Loucy (cell line): Measurements from ENCODE around the gene GLRA2.

Source experiments
- H2AFZ ChIP-seq: fragments of 200-600 bp; sonication (generic); 2 replicates; pipeline ENCODE4 v1.6.0; 2016; ENCODE audit warnings: antibody characterized with exemption, mild to moderate bottlenecking, low read length, moderate library complexity
- H3F3A ChIP-seq: fragments of 200-600 bp; 2 replicates; pipeline ENCODE4 v1.6.0; 2016; ENCODE audit warnings: antibody characterized with exemption, low read depth, mild to moderate bottlenecking
- H3K27me3 ChIP-seq: fragments of 200-600 bp; sonication (generic); 2 replicates; pipeline ENCODE4 v1.6.1; 2014; ENCODE audit warnings: low read length, mild to moderate bottlenecking; ENCODE audit not compliant: insufficient read depth, poor library complexity, severe bottlenecking
- H3K36me3 ChIP-seq: fragments of 200-600 bp; sonication (generic); 2 replicates; pipeline ENCODE4 v1.6.1; 2016; ENCODE audit warnings: low read length; ENCODE audit not compliant: insufficient read depth
- H3K4me1 ChIP-seq: fragments of 200-600 bp; sonication (generic); 2 replicates; pipeline ENCODE4 v1.5.1; 2014; ENCODE audit warnings: low read length, mild to moderate bottlenecking; ENCODE audit not compliant: insufficient read depth, poor library complexity, severe bottlenecking
- H3K4me2 ChIP-seq: fragments of 200-600 bp; sonication (generic); 2 replicates; pipeline ENCODE4 v1.6.0; 2014; ENCODE audit warnings: antibody characterized with exemption, low read length, low read depth, mild to moderate bottlenecking; ENCODE audit not compliant: poor library complexity, severe bottlenecking
- H3K4me3 ChIP-seq: fragments of 200-600 bp; sonication (generic); 2 replicates; pipeline ENCODE4 v1.5.1; 2014; ENCODE audit warnings: low read length, mild to moderate bottlenecking, mixed read lengths; ENCODE audit not compliant: poor library complexity, severe bottlenecking
- H3K79me2 ChIP-seq: fragments of 200-600 bp; sonication (generic); 2 replicates; pipeline ENCODE4 v1.6.1; 2014; ENCODE audit warnings: low read length; ENCODE audit not compliant: insufficient read depth
- H3K9ac ChIP-seq: fragments of 200-600 bp; sonication (generic); 2 replicates; pipeline ENCODE4 v1.6.0; 2014; ENCODE audit warnings: mild to moderate bottlenecking, low read depth, low read length, moderate library complexity; ENCODE audit not compliant: poor library complexity, severe bottlenecking
- H3K9me2 ChIP-seq: fragments of 200-600 bp; sonication (generic); replicated peaks from 2 replicates; pipeline ENCODE4 v1.6.1; 2016; ENCODE audit warnings: low read depth, low read length, mixed read lengths
- H3K9me3 ChIP-seq: fragments of 200-600 bp; sonication (generic); 2 replicates; pipeline ENCODE4 v1.6.1; 2014; ENCODE audit warnings: mild to moderate bottlenecking, antibody characterized with exemption, low read length, low read depth; ENCODE audit not compliant: insufficient read depth
- H4K20me1 ChIP-seq: fragments of 200-600 bp; sonication (generic); 2 replicates; pipeline ENCODE4 v1.6.0; 2014; ENCODE audit warnings: antibody characterized with exemption, low read length, mild to moderate bottlenecking; ENCODE audit not compliant: insufficient read depth, poor library complexity, severe bottlenecking
- EZH2phosphoT487 ChIP-seq: fragments of 200-600 bp; IDR thresholded peaks from 2 replicates; pipeline ENCODE4 v1.6.1; 2018; ENCODE audit warnings: antibody characterized with exemption, mild to moderate bottlenecking, moderate library complexity, borderline replicate concordance
- TF ChIP-seq, protein P1 (sequence below): fragments of 200-600 bp; sonication (generic); conservative IDR thresholded peaks from 2 replicates; pipeline ENCODE4 v1.5.1; 2014; ENCODE audit warnings: mild to moderate bottlenecking, antibody characterized with exemption, low read length

Gene GLRA2

DNA sequence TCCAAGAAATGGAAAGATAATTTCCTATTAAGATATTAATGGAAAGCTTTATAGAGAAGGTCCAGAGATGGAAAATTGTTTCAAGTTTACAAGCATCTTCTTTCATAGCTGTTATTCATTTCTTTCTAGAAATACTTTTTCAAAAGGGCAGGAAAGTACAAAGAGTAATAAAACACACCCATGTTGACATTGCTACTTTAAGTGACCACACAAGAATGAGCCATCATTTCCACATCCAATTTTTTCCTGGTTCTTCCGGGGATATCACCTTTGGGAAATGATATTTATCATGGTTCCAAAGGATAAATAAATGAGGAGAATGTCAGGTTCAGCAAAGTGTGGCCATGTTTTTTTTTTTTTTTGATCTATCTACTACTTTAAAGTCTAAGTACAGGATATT is 4.5 kb downstream of the GLRA2 start:
- H2AFZ ChIP-seq: no peak overlapping the region
- no peak overlapping the region for H3K4me3 ChIP-seq
- H3K36me3 ChIP-seq: no peaks in the 10 kb centered on the region
- no peaks in the 10 kb centered on the region for H3K27me3 ChIP-seq
- no peak overlapping the region for H3K4me2 ChIP-seq
- H3K4me1 ChIP-seq: no peaks in the 10 kb centered on the region
- no peaks in the 10 kb centered on the region for H3F3A ChIP-seq
- H3K9me2 ChIP-seq: no peaks in the 10 kb centered on the region
- no peaks in the 10 kb centered on the region for H3K9me3 ChIP-seq
- no peak overlapping the region for H3K9ac ChIP-seq
- no peaks in the 10 kb centered on the region for H4K20me1 ChIP-seq
- no peak for TF ChIP-seq EZH2phosphoT487
- TF ChIP-seq, protein P1, sequence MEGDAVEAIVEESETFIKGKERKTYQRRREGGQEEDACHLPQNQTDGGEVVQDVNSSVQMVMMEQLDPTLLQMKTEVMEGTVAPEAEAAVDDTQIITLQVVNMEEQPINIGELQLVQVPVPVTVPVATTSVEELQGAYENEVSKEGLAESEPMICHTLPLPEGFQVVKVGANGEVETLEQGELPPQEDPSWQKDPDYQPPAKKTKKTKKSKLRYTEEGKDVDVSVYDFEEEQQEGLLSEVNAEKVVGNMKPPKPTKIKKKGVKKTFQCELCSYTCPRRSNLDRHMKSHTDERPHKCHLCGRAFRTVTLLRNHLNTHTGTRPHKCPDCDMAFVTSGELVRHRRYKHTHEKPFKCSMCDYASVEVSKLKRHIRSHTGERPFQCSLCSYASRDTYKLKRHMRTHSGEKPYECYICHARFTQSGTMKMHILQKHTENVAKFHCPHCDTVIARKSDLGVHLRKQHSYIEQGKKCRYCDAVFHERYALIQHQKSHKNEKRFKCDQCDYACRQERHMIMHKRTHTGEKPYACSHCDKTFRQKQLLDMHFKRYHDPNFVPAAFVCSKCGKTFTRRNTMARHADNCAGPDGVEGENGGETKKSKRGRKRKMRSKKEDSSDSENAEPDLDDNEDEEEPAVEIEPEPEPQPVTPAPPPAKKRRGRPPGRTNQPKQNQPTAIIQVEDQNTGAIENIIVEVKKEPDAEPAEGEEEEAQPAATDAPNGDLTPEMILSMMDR: no peak
- no peaks in the 10 kb centered on the region for H3K79me2 ChIP-seq

DNA sequence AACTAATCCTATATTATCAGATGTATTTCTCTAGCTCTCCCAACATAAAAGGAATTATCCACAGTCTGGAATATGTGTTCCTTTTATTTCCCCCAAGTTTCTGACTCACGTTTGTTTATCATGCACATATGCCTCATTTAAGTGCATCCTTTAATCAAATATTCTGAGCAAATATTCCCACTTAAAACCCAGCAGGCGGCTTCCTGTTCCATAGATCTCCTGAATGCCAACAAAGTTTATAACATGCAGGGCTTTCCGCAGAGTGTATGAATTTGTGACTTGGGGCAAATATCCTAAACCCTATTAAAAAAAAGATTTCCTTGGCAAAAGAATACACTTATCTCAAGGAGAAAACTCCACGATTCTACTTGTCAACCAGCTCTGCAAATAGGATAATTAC is 16.9 kb downstream of the GLRA2 start:
- Histone ChIP-seq H3K9me3 (no peaks in the 10 kb centered on the region), H3K27me3 (no peaks in the 10 kb centered on the region), H3K4me3 (no peak overlapping the region), H3K79me2 (no peaks in the 10 kb centered on the region), H3K4me1 (no peaks in the 10 kb centered on the region), H4K20me1 (no peaks in the 10 kb centered on the region), H3K36me3 (no peaks in the 10 kb centered on the region), H3K9me2 (no peaks in the 10 kb centered on the region), H3F3A (no peaks in the 10 kb centered on the region), H3K9ac (no peak overlapping the region), H2AFZ (no peak overlapping the region), H3K4me2 (no peak overlapping the region)
- TF ChIP-seq EZH2phosphoT487: no peak
- TF ChIP-seq, protein P1: no peak

DNA sequence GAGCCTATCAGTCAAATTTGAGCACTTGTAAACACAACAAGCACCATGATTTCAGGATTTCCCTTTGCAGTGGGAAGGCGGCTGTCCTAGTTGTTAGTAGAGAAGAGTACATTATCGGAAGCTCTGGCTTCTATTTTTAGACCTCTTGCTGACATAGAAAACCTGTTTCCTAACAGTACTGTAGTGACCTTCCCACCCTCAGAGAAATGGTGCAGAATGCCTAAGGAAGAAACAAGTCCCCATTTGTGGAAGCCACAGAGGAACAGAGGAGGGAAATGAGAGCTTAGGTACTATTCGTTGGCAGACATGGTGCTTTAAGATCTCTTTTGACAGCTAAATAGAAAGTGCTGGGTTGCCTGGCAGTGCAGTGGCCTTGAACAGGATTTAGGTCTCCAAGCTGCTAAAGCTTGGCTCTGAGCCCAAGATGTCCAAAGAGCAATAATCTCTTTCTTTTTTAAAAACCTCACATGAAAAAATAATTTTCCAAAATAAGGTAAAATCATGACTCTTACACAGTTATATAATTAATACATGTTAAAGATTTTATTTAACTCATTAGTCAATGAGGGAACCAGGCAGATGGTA is 24.9 kb downstream of the GLRA2 start:
- no peaks in the 10 kb centered on the region for H3K36me3 ChIP-seq
- H3K9me2 ChIP-seq: no peaks in the 10 kb centered on the region
- no peak overlapping the region for H3K4me3 ChIP-seq
- H3K4me2 ChIP-seq: no peak overlapping the region
- no peak overlapping the region for H2AFZ ChIP-seq
- no peaks in the 10 kb centered on the region for H3K79me2 ChIP-seq
- H3K9ac ChIP-seq: no peak overlapping the region
- no peaks in the 10 kb centered on the region for H3K27me3 ChIP-seq
- H4K20me1 ChIP-seq: no peaks in the 10 kb centered on the region
- no peaks in the 10 kb centered on the region for H3K9me3 ChIP-seq
- H3K4me1 ChIP-seq: no peaks in the 10 kb centered on the region
- H3F3A ChIP-seq: no peaks in the 10 kb centered on the region
- TF ChIP-seq, protein P1: no peak
- no peak for TF ChIP-seq EZH2phosphoT487
